HG03064 (cell line): ENCODE measurements around the gene ITPK1.

Experiments used
- ATAC-seq: cut with Tn5 transposase; IDR thresholded peaks from one replicate; pipeline ENCODE4 v1.9.1; 2021; ENCODE audit warnings: low read depth; ENCODE audit not compliant: unreplicated experiment

Gene ITPK1

DNA sequence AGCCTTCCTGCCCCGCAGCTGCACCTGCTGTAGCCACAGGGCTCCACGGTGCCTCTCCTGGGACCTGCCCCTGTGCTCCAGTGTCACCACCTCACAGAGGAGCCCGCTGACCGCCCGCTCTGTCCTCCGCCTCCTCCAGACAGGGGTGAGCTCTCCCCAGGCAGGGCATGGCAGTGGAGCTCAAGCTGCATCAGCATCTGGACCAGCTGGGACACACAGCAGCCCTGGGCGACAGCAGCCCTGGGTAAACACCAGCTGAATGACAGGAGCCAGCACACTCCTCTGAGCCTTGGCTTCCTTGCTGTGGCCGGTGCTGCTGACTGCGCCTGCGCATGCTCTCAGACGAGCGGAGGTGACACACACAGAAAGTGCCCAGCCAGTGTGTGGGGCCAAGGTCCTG is 170.7 kb downstream of the ITPK1 start:
- ATAC-seq, result no peak

DNA sequence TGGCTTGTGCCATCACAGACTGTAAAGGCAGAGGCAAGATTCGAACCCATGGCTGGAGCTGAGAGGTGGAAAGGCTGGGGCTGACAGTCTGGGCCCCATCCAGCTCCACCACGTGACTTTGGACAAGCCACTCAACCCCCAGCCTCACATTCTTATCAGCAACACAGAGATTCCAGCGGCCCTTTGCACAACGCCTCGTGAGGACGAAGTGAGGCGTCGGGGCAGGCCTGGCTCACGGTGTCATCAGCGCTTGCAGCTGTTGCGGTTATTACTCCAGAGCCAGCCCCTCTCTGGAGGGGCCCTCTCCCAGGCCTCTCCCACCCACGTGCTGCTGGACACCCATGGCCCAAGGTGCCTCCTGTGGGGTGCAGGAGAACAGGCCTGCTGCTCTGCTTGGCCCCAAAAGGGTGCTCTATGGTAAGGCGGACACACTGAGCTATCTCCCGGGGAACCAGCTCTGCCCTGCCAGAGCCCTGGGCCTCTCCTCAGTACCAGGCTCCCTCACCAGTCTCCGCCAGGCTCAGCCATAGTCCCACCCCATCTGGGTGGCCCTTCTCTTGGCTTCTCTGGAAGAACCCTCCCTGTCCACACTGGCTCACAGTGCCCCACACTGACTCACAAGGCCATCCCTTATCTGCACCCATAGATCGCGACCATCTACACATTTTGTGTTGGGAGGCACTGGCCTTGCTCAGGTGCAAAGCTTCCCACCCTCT is 171.7 kb downstream of the ITPK1 start:
- ATAC-seq, result no peak

DNA sequence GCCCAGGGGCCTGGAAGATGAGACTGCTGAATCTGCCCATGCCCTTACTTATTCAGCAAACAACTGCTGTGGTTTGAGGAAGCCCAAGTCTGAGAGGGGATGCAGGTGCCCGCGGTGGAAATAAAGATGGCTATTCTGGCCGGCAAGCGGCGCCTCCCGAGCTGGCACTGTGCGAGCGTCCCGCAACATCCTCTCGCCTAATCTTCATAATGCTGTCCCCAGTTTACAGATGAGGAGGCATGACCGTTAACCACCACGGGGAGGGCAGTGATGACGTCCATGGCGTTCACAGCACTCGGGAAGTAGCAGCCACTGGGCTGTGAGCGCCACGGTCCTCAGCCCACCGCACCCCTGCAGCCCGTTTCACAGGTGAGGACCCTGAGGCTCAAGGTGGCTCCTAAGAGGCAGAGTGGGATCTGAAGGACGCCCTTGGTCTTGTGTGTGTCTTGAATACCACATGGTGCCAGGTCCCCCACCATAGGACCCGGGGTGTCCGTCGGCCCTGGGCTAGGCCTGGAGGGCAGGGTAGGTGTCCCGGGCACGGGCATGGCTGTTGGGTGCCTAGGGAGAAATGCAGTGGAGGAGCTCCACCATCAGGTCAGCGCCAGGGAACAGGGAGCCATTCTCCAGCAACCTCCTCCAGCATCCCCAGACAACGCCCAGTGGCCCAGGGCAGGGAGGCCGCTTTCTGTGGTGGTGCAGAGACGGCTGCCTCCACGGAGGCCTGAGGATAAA is 172.6 kb downstream of the ITPK1 start:
- no peak for ATAC-seq

DNA sequence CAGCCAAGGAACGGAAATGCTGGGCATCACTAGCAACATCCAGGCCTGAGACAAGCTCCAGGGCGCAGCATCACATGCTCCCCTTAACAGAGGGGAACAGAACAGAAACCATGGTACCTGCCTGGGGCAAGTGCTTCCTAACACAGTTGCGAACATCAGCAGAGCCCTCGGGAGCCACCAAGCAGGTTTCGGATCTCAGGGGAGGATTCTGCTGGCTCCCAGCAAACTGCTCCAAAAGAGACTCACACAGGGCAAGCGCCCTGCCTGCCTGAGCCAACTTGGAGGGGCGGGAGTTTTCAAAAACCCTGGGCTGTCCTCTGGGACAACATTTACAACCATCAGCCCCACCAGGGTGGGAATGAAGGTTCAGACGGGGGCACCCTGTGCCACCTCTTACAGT is 173.1 kb downstream of the ITPK1 start:
- no peak for ATAC-seq

DNA sequence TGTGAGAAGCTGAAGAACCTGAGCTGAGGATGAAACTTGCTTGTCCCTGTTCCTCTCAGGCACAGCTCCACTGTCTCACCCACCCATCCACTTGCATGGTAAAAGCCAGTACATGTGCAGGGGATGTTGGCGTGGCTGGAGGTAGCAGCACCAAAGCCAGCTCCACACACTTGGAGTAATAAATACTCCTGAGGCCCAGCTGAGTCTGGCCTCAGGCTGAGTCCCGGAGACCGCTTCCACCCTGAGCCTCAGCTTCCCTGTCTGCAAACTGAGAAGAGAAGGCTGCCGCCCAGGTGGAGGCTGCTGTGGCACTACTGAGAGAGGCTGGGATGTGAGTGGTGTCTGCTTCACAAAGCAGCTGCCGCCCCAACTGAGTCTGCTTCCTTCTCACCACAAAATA is 173.6 kb downstream of the ITPK1 start:
- no peak for ATAC-seq

DNA sequence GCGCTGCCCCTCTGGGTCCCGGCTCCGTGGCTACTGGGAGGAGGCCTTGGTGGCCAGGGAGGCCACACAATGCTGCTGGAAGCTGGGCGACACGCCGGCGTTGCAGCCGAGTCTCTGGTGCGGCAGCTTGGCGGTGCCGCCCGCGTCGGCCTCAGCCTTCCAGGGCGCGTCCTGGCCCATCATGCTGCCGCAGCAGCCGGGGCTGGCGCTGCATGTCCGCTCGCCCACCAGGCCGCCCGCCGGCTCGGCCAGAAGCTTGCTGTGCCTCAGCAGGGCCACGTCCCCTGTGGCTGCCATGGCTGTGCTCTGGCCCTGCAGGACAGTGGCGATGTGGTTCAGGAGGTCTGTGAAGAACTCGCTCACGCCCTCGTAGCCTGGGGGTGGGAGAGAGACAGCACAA is 174.2 kb downstream of the ITPK1 start:
- ATAC-seq, result no peak

DNA sequence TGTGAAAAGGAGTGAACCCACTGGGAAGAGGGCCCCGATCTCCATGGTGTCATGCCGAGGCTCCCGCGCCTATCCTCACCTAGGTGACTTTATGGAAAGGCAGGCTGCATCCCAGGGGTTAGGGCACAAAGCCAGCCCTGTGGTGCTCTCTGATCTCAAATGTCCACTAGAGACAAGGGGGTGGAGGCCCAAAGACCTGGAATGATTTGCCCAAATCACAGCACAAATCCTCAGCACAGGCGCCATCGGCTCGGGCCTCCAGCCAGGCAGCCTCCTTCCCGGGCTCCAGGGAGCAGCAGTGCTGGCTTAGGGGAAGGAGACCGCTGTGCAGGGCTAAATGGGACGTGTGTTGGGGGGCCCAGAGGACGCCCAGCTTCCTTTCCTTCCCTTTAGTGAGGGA is 175.2 kb downstream of the ITPK1 start:
- no peak for ATAC-seq

DNA sequence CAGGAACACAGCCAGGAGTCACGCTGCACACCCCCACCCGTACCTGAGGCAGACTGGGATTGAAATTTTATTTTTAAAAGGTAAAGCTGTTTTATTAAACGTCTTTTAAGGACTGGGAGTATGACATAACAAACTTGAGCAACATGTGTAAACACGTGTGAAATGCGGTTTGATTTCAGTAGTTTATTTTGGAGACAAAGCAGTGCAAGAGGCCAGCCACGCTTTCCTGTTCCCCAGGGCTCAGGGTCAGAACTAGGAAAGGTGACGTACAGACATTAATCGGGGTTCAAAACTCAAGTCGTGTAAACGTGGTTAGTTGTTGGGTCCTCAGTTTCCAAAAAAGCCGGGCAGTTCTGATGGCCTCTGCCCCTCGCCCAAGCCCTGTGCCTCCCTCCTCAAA is 176.0 kb downstream of the ITPK1 start:
- ATAC-seq, result no peak

DNA sequence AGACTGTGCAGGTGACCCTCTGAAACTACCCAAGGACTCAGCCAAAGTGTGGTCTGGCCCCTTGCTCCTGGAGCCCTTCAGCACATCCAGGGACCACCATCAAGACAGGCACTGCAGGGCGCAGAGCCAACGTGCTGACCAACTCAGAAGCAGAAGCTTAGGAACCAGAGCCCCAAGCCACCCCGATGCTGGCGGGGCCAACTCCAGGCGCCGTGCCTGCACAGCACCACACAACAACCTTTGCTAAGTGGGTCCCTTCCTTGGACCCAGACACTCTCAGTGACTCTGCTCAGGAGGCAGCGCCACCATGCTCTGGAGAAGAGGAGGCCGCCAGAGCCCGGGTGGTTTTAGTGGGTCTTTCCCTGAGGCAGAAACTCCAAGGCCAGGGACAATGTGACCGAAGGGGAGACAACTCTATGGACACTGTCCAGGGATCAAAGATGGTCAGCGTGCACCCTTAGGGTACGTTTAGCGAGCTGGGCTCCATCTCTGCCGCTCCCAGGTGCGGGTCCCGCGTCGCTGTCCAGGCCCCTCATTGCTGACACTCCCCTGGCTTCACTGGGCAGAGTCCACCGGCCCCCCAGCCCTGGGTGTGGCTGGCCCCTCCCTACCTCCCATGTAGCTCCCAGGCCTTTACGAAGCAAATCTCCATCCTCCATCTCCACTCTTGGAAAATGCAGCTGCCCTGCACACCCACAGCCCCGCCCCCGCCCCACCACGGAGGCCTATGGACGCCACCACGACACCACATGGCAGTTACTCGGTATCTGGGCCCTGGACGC is 176.6 kb downstream of the ITPK1 start:
- ATAC-seq, result no peak

DNA sequence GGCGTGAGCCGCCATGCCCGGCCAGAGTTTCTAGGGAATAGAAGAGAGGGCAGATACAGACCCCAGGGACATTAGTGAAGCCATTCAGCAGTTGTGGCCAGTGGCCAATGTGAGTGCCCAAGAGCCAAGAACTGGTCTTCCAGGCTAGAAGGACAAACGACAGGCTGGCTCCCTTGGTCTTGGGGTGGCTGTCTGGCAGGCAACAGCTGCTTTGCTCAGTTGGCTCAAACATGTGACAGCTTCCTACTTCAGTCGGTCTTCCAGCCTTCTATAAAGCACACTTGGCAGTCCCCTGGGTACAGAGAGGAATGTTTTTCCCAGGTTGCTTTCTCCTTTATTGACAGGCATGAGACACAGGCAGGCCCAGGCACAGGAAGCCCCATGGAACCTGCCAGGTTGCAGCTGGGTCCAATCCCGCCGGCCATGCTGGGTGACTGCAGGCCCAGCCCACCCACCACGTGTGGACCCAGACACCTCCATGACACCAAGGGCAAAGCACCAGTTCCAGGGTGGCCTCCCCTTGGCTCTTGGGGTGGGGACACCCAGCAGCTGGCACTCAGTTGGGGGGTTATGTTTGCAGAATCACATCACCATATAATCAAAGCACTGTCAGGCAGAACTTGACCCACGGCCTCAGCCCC is 177.4 kb downstream of the ITPK1 start:
- ATAC-seq, result no peak

DNA sequence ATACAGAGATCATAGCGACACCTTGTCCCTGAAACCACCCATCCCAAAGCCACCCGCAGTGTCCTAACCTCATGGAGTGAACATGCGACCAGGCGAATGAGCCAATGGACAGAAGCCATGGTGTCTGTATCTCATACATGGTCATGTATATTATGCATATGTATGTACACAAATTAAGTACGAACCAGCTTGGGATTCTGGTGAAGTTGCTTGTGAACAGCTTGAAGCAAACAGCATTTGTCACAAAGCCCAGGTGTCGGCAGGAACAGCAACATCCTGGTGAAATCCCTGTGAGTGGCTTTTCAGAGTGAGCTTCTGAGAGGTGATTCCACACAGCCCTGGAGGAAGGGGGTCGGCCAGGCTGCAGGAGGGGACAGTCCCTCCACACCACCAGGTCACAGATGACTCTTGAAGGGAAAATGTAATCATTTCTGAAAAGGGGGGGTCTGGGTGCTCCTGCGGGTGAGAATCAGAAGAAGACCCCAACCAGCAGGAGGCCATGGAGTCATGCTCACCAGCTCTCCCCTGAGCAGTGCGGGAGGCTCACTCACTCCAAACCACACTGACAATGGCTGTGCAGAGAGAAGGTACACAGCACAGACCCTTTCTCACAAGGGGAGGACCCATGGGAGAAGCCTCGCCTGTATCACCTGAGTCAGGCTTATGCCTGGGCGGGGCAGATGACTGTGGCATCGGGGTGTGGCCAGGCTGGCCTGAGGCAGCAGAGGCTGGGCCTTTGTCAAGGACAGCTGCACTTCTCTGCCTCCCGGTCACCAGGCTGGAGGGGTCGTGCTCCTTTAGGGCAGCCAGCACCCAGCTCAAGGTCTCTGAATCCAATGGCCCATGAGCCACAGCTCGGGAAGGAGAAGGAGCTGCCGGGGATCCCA is 178.4 kb downstream of the ITPK1 start:
- no peak for ATAC-seq

DNA sequence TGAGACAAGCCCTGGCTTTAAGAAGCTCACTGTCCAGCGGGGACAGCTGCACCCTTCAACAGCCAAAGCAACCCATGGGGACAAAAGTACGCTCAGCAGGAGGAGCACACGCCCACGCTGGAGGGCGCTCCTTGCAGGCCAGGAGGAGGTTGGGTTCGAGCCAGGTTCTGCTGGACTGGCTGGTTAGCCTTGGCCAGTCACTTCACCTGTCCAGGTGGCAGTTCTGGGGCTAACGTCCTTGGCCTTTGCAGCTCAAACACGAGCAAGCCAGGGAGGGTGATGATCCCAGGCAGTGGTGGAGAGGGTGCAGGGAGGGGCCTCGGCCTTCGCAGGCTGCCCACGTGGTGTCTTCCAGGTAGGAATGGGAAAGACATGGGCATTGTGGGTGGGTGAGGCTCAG is 179.6 kb downstream of the ITPK1 start:
- no peak for ATAC-seq

DNA sequence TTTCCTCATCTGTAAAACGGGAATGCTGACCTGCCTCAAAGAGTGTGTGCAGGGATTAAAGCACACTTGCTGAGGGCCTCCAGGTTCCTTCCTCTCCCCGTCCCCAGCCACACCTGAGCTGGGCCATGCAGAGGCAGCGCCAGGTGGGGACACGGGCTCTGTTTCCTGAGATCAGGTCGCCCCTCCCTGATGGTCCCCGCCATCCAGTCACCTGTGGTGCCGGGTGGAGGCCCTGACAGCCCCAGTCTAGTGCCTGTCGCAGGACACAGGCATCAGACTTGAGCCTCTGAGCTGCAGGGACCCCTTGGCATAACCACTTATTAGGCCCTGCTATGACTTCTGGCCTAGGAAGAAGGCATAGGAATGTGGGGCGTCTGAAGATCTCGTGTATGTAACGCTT is 180.3 kb downstream of the ITPK1 start:
- ATAC-seq, result no peak

DNA sequence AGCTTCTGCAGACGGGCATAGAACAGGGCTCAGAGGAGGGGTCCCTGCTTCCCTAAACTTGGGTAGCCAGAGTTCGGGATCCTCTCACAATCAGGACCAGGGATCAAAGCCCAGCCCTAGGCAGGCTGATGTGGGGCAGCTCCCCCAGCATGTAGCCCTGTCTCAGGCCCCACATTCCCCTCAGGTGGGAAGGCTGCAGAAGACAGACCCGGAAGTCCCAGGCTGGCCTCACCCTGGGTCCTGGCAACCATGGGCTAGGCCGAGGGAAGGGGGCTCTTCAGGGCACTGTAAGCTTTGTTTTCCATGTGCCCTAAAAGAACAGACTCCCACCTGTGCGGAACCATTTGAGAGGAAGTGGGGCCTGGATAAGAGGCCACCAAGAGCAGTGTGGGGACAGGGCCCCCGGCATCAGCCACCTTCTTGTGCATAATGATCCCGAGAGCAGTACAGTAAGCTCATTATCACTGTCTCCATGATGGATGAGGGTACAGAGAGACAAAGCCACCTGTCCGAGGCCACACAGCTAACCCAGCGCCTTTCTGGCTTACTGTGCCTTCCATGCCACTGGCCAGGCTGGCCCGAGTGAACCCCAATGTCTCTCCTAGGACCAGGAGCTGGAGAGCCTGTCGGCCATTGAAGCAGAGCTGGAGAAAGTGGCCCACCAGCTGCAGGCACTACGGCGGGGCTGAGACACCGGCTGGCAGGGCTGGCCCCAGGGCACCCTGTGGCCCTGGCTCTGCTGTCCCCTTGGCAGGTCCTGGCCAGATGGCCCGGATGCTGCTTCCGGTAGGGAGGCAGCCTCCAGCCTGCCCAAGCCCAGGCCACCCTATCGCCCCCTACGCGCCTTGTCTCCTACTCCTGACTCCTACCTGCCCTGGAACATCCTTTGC is 181.3 kb downstream of the ITPK1 start:
- ATAC-seq, result no peak

DNA sequence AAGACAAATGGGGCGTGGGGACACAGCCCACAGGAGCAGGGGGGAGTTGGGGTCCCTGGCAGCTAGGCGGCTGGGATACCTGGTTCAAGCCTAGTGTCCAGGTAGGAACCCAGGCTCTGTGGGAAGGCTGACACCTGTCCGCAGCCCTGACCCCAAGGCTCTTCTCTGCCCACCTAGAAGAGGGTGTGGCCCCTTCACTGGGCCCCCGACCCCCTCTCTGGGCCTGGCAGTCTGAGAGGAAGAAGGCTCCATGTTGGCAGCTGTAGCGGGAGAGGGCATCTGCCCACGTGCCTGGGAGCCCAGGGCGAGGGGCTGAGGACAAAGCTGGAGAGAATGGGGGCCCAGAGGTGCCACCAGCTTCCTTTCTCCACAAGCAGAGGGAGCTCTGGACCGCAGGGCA is 182.2 kb downstream of the ITPK1 start:
- no peak for ATAC-seq

DNA sequence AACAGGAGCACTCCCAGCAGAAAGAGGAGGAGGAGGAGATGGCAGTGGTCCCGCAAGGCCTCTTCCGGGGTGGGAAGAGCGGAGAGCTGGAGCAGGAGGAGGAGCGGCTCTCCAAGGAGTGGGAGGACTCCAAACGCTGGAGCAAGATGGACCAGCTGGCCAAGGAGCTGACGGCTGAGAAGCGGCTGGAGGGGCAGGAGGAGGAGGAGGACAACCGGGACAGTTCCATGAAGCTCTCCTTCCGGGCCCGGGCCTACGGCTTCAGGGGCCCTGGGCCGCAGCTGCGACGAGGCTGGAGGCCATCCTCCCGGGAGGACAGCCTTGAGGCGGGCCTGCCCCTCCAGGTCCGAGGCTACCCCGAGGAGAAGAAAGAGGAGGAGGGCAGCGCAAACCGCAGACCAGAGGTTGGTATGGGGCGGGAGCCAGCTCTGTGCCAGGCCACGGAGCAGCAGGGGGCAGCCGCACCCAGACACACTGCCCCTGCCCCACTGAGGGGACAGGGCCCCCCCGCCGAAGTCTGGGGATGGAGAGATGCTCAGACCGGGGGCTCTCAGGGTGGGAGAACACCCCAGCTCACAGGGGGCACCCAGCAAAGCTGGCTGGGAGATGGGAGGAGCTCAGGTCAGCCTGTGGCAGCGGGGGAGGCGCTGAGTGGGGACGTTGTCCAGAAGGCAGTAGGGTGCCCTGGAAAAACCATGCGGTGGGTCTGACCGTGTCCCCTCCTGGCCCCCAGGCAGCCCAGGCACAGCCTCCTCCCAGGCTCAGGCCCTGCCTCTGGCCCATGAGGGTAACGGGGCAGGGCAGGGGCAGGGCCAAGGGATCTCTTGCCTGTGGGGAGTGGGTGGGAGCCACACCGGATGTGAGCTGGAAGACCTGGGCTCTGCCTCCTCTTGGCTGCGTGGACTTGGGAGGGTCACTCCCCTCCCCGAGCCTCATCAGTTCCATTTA is 183.0 kb downstream of the ITPK1 start:
- ATAC-seq, result no peak

DNA sequence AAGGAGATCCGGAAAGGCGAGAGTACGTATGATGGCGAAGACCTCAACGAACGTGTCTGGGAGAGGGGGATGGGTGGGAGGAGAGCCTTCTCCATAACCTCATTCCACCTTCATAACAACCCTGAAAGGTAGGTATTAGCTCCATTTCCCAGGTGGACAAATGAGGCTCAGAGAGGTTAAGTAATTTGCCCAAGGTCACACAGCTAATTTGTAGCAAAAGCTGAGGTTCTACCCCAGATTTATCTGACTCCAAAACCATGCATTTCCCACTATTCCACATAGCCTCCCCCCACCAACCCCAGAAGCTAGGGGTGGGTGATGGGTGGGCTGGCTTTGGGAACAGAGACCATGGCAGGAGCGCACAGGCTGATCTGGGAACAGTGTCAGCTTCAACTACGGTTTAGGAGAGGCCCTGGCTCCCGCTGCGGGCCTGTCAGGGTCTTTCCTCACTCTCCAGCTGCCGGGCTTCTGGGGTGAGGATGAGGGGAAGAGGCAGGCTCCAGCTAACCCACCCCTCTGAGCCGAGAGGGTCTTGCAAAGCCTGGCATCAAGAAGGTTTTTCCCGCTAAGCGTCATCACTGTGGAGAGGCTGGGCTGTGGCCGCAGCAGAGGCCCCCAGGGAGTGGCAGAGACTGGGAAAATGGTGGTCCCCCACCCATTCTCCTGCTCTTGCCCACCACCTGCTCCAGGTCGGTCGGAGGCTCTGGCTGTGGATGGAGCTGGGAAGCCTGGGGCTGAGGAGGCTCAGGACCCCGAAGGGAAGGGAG is 183.9 kb downstream of the ITPK1 start:
- ATAC-seq, result no peak
